ENCODE measurements around the gene ZDHHC3.

GRCh38 chr3:45017821-45018220 lies 41.8 kb upstream of the ZDHHC3 start:
- TF ChIP-seq POLR2A (IDR thresholded peaks at IDR 0.05; ENCODE audit: low read length) (no peak), GATA1 (IDR thresholded peaks at IDR 0.05; ENCODE audit: low read depth, low read length) (no peak)
